KG1 (cell line): Measurements from ENCODE around the gene LIMD2.

Experiments used
- DNase-seq: peaks from one replicate; lab custom pipeline; 2025; lab: John Stamatoyannopoulos, UW

Gene LIMD2

GRCh38 chr17:63681530-63681929, 18.4 kb downstream of the LIMD2 start:
- DNase-seq = no peak

DNA sequence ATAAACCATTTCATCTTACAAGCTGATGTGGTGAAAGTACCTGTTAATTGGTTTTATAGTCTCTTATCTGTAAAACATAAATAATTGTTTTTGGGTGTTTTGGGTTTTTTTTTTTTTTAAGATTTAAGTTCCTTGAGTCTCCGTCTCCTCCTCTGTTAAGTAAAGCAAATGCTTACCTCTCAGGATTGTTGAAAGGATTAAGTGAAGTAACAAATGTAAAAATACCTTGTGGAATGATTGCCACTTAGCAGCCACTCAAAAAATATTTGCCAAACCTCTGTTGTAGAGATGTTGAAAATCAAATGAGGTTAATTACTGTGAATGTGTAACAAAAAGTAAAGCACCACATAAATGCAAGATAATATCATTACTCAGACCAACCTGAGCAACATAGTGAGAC, 19.2 kb downstream of the LIMD2 start:
- no peak for DNase-seq

- no peak for DNase-seq
Observed at GRCh38 chr17:63679214-63679613, 20.7 kb downstream of the LIMD2 start.

DNA sequence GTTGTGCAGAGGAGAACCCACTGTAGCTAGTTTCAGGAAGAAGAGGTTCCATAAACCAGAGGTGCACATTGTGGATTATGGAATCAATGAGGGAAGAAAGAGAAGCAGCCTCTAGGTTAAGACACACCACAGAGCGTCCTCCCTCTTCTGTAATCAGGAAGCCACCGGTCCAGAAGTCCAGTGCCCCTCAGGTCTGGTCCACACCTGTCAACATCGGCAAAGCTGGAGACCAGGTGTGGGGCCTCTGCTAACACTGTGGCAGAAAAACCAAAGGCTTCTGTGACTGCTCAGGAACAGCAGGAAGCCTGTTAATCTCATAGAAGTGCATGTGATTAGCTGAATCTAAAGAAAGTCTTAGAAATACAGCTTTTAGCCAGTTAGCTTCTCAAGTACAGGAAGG, 23.3 kb downstream of the LIMD2 start:
- no peak for DNase-seq

DNA sequence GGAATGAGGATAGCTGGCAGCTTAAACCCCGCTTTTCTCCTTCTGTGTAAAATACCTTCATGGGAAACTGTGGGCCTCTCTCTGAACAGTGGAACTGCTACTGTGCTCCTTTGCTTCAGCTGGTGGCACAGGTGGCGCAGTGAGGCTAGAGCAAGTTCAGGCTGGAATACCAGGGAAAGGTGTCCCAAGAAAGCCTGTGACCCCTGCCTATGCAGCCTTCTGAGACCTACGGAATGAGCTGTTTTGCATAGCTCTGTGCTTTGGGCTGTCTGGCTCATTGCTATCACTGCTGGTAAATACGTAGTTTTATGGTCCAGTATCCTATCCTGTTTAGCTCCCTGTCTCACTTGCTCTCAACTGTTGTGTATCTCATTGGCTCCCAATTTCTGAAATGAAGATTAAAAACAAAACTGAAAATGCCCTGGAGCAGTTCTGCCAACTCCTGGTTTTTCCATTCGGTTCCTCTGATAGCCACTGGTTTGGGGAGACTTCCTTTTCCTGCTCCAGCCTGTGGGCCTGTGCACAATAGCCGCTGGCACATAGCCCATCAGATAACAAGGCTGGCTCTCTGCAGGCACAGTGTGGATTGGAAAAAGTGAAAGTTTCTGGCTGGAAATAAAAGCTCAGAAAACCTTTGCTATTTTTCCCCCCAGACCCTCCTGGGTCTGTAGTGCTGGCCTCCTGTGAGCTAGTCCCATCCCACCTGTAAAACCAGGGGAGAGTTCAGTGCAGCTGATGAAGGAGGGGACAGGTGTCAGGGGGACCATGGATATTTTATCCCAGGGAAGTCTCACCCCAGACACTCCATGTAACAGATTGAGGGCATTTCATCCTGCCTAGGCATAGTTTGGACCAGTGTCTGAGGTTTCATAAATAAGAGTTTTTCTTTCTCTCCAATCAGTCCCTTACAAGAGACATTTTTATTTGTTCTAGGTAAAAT, 24.0 kb downstream of the LIMD2 start:
- no peak for DNase-seq

GRCh38 chr17:63675231-63675606, 24.7 kb downstream of the LIMD2 start:
- no peak for DNase-seq

DNA sequence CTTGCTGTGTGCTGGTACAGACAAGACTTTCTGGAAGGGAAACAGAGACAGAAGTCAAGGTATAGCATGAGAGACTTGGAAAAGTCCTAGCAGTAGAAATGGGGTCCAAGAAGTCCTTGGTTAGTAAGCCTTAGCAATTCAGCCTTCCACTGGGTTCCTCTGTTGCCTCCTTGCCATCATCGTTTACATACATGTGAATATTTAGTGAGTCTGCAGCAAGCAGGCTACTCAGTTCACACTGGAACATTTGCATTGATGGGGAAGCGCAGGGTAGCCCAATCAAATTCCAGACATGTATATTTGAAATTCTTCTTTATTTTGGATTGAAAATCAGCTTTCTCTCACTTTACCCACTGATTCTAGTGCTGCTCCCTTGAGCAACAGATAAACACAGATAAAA, 27.1 kb downstream of the LIMD2 start:
- no peak for DNase-seq

DNA sequence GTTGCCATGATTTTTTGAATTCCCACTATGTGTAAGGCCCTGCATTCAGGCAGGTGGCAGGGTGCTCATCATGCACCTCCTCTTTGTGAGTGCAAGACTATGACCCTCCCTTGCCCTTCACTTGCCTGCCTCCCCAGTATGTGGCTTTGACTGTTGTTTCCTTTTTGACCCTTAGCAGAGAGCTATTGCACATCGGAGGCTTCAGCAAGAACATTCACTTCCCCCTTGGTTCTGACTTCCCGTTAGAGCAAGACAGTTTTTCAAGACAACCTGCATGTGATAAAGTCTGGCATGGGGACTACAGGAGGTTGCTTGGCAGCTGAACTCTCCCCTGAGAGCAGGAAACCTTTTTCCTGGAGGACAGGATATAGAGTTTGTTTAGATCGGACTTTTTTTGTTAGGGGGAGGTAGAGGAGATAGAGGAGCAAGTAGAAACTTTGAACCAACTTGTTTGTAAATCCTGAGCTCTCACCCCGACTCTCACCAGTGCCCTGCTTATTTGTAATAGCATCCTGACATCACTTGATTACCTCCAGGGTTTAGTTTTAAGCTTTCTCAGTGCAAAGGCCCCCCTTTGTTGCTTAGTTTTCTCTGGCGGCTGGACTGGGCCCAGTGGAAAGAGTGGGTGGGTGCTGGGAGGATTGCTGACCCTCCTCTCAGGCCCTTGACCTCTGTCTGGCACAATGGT, 34.3 kb downstream of the LIMD2 start:
- DNase-seq = peak; percentile 85

DNA sequence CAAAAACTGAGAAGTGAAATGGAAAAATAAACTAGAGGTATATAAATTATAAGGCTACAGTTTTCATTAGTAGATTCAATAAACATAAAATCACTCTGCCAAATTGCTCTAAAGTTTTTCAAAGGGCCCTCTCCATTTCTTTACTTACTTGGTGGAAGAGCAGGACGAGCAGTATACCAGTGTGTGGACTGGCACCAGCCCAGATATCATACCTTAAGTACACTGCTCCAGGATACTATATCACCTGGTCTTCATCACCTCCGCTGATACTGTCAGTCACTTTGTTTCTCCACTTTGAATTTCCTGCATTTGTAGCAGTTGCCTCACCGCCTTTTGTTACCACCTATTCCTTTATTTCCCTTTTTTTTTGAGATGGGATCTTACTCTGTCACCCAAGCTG, 40.1 kb downstream of the LIMD2 start:
- DNase-seq = no peak

DNA sequence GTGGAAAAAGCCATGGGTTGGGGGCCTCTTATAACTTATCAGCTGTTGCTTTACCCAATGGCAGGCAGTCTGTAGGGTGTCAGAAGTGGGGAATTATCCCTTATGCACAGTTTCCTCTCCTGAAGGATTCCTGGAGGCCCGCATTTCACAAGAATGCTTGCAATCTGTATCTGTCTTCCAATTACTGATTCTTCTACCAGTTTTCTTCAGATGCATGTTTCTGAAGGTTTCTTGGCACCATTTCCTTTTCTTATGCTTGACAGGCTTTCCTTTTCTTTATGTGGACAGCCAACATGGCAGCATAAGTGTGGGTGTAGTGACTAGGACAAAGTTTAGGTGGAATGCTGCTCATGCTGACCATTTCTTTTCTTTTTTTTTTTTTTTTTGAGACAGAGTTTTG, 41.6 kb downstream of the LIMD2 start:
- DNase-seq = no peak

DNA sequence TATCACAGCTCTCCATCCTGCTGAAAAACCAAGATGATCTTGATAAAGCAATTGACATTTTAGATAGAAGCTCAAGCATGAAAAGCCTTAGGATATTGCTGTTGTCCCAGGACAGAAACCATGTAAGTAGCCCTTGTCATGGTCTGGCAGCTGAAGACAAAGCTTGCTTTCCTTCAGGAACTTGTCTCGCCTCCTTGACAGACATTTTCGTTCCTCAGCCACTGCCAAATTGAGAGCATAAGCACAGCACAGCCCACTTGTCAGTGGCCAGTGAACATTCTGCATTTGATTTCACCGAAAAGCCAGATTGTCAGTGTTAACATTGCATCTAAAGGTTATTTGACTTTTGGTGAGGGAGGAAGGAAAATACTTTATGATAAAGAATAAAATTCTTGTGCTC, 42.1 kb downstream of the LIMD2 start:
- no peak for DNase-seq

GRCh38 chr17:63653050-63653449, 46.9 kb downstream of the LIMD2 start:
- DNase-seq = no peak

GRCh38 chr17:63652106-63652505, 47.8 kb downstream of the LIMD2 start:
- no peak for DNase-seq

- no peak for DNase-seq
Observed at GRCh38 chr17:63649813-63650212, 50.1 kb downstream of the LIMD2 start.

- no peak for DNase-seq
Observed at GRCh38 chr17:63647936-63648335, 52.0 kb downstream of the LIMD2 start.

DNA sequence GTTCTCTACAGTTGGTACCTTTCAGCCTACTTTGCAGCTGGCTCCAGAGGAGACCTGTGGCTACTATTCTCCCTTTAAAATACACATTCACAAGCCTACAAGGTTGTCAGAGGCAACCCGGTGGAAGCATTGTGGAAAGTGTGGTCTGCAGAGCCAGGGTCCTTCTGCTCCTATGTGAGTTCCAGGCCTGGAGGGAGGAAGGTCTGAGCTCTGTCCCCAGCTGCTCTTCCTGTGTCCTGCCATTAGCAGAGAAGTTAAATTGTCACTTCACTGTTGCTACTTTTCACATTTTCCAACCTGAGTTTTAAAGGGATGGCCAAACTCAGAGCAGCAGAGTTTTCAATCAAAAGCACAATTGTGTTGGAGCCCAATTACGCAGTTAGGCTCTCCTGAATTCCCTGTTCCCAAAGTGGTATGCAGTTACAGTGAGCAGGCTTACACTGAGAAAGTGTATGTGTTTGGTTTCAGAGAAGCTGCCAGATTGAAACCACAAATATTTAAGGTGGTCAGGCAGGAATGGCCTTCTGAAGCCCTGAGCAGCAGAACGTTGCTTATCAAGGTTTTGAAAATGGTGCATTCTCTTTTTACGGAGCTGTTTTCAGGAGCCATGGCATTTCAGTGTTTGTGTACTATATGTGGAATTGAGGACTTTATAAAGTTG, 52.7 kb downstream of the LIMD2 start:
- no peak for DNase-seq

- no peak for DNase-seq
Observed at GRCh38 chr17:63646488-63646806, 53.5 kb downstream of the LIMD2 start.
